HepG2 (cell line): Measurements from ENCODE around the gene RECK. TPM values are rescaled to one million over a fixed set of nuclear protein-coding genes. Genes with fewer than 3 reads are reported as not detected.

ENCODE experiments used
- ATAC-seq: fragments of 200-7000 bp; cut with Tn5 transposase; 3 replicates; pipeline ENCODE4 v1.9.1; 2020; ENCODE audit warnings: mild to moderate bottlenecking, moderate library complexity
- BruUV-seq: library from RNA; stranded (reverse); fragments of 400-500 nt; replicated peaks from 2 replicates; lab custom pipeline; 2021; lab: Mats Ljungman, UMichigan
- CTCF ChIA-PET: fragments of 300-600 bp; formaldehyde crosslinking; extraction: SDS; loops from one replicate; lab custom pipeline; 2021; ENCODE audit warnings: low total read pairs, inconsistent platforms, low intra/inter-chr PET ratio; lab: Yijun Ruan, JAX
- POLR2A ChIA-PET: fragments of 350-600 bp; sonication (Branson Sonifier 250); formaldehyde crosslinking; loops from one replicate; lab custom pipeline; 2020; ENCODE audit warnings: antibody characterized with exemption, inconsistent platforms; lab: Yijun Ruan, JAX
- DNase-seq: peaks from one replicate; pipeline ENCODE4 v3.0.0-alpha.2; 2015; ENCODE audit warnings: low spot score
- FAIRE-seq: peaks from 3 replicates; lab custom pipeline; 2011; peaks lifted over from hg19 to GRCh38; lab: Jason Lieb, UNC
- H2AFZ ChIP-seq: one replicate; pipeline ENCODE4 v1.6.1; 2011; ENCODE audit warnings: low read length, inconsistent platforms
- H3K27ac ChIP-seq: fragments of 300-600 bp; 3 replicates; pipeline ENCODE4 v1.8.0; 2011; ENCODE audit warnings: mixed run types, mild to moderate bottlenecking, mixed read lengths, low read length, inconsistent platforms; ENCODE audit not compliant: insufficient read depth; ENCODE audit errors: extremely low read length
- H3K27me3 ChIP-seq, 2 experiments: fragments of 200-600 bp in 1 of 2; 2 replicates in 1 of 2; 3 replicates in 1 of 2; pipeline versions ENCODE4 v1.6.0 to v1.8.0; 2011; ENCODE audit warnings: low read length in 2 of 2, mild to moderate bottlenecking in 2 of 2, moderate library complexity in 2 of 2, inconsistent platforms in 1 of 2; ENCODE audit not compliant: insufficient read depth in 2 of 2, control insufficient read depth in 1 of 2
- H3K36me3 ChIP-seq, 2 experiments: fragments of 200-600 bp in 1 of 2; replicated peaks in 1 of 2; 2 replicates in 1 of 2; 3 replicates in 1 of 2; pipeline versions ENCODE4 v1.5.1 to v1.8.0; 2011; ENCODE audit warnings: low read length in 2 of 2, inconsistent platforms in 1 of 2; ENCODE audit not compliant: insufficient read depth in 2 of 2, control insufficient read depth in 1 of 2
- H3K4me1 ChIP-seq: 2 replicates; pipeline ENCODE4 v1.5.1; 2012; ENCODE audit warnings: low read length, inconsistent platforms; ENCODE audit not compliant: insufficient read depth
- H3K4me2 ChIP-seq: 2 replicates; pipeline ENCODE4 v1.6.0; 2011; ENCODE audit warnings: low read depth, low read length, inconsistent platforms
- H3K4me3 ChIP-seq, 3 experiments: fragments of 200-600 bp in 1 of 3; sonication (generic), shearing (Covaris generic) in 1 of 3; replicated peaks in 1 of 3; 2 replicates each; pipeline ENCODE4 v1.5.1; 2011 to 2016; ENCODE audit warnings: low read length in 3 of 3, inconsistent platforms in 2 of 3, low read depth in 2 of 3, mild to moderate bottlenecking in 2 of 3, control low read depth in 1 of 3, mixed read lengths in 1 of 3; ENCODE audit not compliant: insufficient read depth in 1 of 3
- H3K79me2 ChIP-seq: one replicate; pipeline ENCODE4 v1.6.1; 2011; ENCODE audit warnings: low read length, inconsistent platforms; ENCODE audit not compliant: insufficient read depth
- H3K9ac ChIP-seq: 2 replicates; pipeline ENCODE4 v1.6.0; 2011; ENCODE audit warnings: mild to moderate bottlenecking, low read depth, low read length, inconsistent platforms; ENCODE audit not compliant: insufficient read depth
- H3K9me3 ChIP-seq: 2 replicates; pipeline ENCODE4 v1.5.1; 2012; ENCODE audit warnings: mild to moderate bottlenecking, low read length
- H4K20me1 ChIP-seq: 2 replicates; pipeline ENCODE4 v1.6.0; 2011; ENCODE audit warnings: inconsistent platforms, mild to moderate bottlenecking, low read length, moderate library complexity; ENCODE audit not compliant: insufficient read depth
- ARID4A ChIP-seq: sonication (generic); formaldehyde crosslinking; IDR thresholded peaks from 2 replicates; pipeline ENCODE4 v1.5.0; 2020; ENCODE audit warnings: mild to moderate bottlenecking, missing genetic modification reagents, borderline replicate concordance
- ETV6 ChIP-seq: sonication (generic); formaldehyde crosslinking; conservative IDR thresholded peaks from 2 replicates; pipeline ENCODE4 v1.4.0; 2020; ENCODE audit warnings: missing genetic modification reagents
- FOXJ3 ChIP-seq: sonication (generic); formaldehyde crosslinking; IDR thresholded peaks from 2 replicates; pipeline ENCODE4 v1.4.0; 2020; ENCODE audit warnings: missing genetic modification reagents, mild to moderate bottlenecking, borderline replicate concordance
- IKZF1 ChIP-seq: fragments of 450-650 bp; IDR thresholded peaks from 2 replicates; pipeline ENCODE4 v1.7.1; 2016
- RFX1 ChIP-seq: fragments of 450-650 bp; IDR thresholded peaks from 2 replicates; pipeline ENCODE4 v1.6.1; 2017
- SCMH1 ChIP-seq: sonication (generic); formaldehyde crosslinking; IDR thresholded peaks from 2 replicates; pipeline ENCODE4 v1.9.0; 2021; ENCODE audit warnings: missing genetic modification reagents, mild to moderate bottlenecking, borderline replicate concordance
- SP1 ChIP-seq, 2 experiments: fragments of 450-650 bp in 1 of 2; sonication (generic) in 1 of 2; formaldehyde crosslinking in 1 of 2; IDR thresholded peaks; 2 replicates each; pipeline versions ENCODE4 v1.4.0 to v1.6.1; 2016 to 2020; ENCODE audit warnings: missing genetic modification reagents in 1 of 2
- SP4 ChIP-seq: sonication (generic); formaldehyde crosslinking; IDR thresholded peaks from 2 replicates; pipeline ENCODE4 v1.8.1; 2023; ENCODE audit warnings: mild to moderate bottlenecking, missing genetic modification reagents
- TBX2 ChIP-seq: sonication (generic); formaldehyde crosslinking; IDR thresholded peaks from 2 replicates; pipeline ENCODE4 v1.5.0; 2020; ENCODE audit warnings: missing genetic modification reagents, mild to moderate bottlenecking, borderline replicate concordance
- TMF1 ChIP-seq: sonication (generic); formaldehyde crosslinking; IDR thresholded peaks from 2 replicates; pipeline ENCODE4 v1.8.1; 2022; ENCODE audit warnings: low read depth, missing genetic modification reagents
- ZFX ChIP-seq: sonication (generic); formaldehyde crosslinking; IDR thresholded peaks from 2 replicates; pipeline ENCODE4 v1.4.0; 2020; ENCODE audit warnings: mild to moderate bottlenecking, low read depth, missing genetic modification reagents, moderate library complexity
- ZNF101 ChIP-seq: sonication (generic); formaldehyde crosslinking; IDR thresholded peaks from 2 replicates; pipeline ENCODE4 v1.4.0; 2020; ENCODE audit warnings: mild to moderate bottlenecking, low read depth, missing genetic modification reagents, borderline replicate concordance
- ZNF3 ChIP-seq: IDR thresholded peaks from 2 replicates; pipeline ENCODE4 v1.7.0; 2017; ENCODE audit warnings: inconsistent platforms
- ZNF446 ChIP-seq: sonication (generic); formaldehyde crosslinking; IDR thresholded peaks from 2 replicates; pipeline ENCODE4 v1.5.0; 2020; ENCODE audit warnings: mild to moderate bottlenecking, missing genetic modification reagents
- ZNF839 ChIP-seq: sonication (generic); formaldehyde crosslinking; IDR thresholded peaks from 2 replicates; pipeline ENCODE4 v1.4.0; 2020; ENCODE audit warnings: missing genetic modification reagents, mild to moderate bottlenecking, borderline replicate concordance
- WGBS: methylation state at CpG from one replicate; pipeline ENCODE4 v1.1.6; 2017; ENCODE audit warnings: low lambda C conversion rate; 5-methylcytosine and 5-hydroxymethylcytosine counted together
- in situ Hi-C: cut with HindIII; loops from 2 replicates; pipeline ENCODE4 v1.10.0; 2017; ENCODE audit warnings: low pct_unique_long_range_greater_than_20kb; ENCODE audit not compliant: extremely low pct_ligation_motif_present
- intact Hi-C: fragments of 100-400 bp; cut with micrococcal nuclease; formaldehyde crosslinking; loops from one replicate; pipeline ENCODE4 v1.10.0; 2022; ENCODE audit not compliant: unreplicated experiment
- polyA plus RNA-seq, 8 experiments: library from polyadenylated mRNA; depleted of rRNA in 3 of 8; stranded (reverse) in 7 of 8; unstranded in 1 of 8; fragments of >200 nt; fragmentation: Illumina TruSeq in 4 of 8; extraction: Trizol in 4 of 8; gene quantifications; 2 replicates each; pipeline versions ENCODE4 v1.2.1 to v1.2.3, GENCODE V29; 2011 to 2016; ENCODE audit warnings: low read depth in 4 of 8, missing spikeins in 1 of 8, mixed read lengths in 1 of 8; ENCODE audit not compliant: insufficient read depth in 1 of 8
- total RNA-seq, 5 experiments: library from RNA; depleted of rRNA; stranded (reverse); fragments of >200 nt; fragmentation: Illumina TruSeq; extraction: Trizol; gene quantifications; 2 replicates each; pipeline ENCODE4 v1.2.3, GENCODE V29; 2016; ENCODE audit warnings: low read depth in 1 of 5
- TF ChIP-seq, protein P1 (sequence below): sonication (generic); formaldehyde crosslinking; IDR thresholded peaks from 2 replicates; pipeline ENCODE4 v1.8.0; 2022; ENCODE audit warnings: low read depth, missing genetic modification reagents

RECK gene
- total and polyA plus RNA-seq, 2 of the 13 experiments (the other 11 are each of a cell fraction or from before 2014, with no cell fraction given), result 3.1 to 4.8 TPM

GRCh38 chr9:36121971-36122370 lies 85.3 kb downstream of the RECK start:
- Histone ChIP-seq H3K4me3 (no peak overlapping the region), H2AFZ (no peak overlapping the region), H3K9ac (no peak overlapping the region), H3K4me2 (no peak overlapping the region), H3K4me1 (peaks cover 7% of the 10 kb centered on the region), H3K79me2 (no peaks in the 10 kb centered on the region), H3K27me3 (peaks cover 0 to 2% of the 10 kb centered on the region in 2 experiments; a peak in 1 of 5 replicates), H3K27ac (no peak overlapping the region), H4K20me1 (no peaks in the 10 kb centered on the region), H3K9me3 (no peaks in the 10 kb centered on the region), H3K36me3 (no peaks in the 10 kb centered on the region)
- ATAC-seq (no peak), DNase-seq (no peak), FAIRE-seq (no peak)
- in situ Hi-C loops (no loop called here), intact Hi-C loops (no loop called here)
- WGBS, result 51% methylated on average over 7 of the region's 7 CpGs
- ChIA-PET CTCF (no interaction called here), POLR2A (no interaction called here)
- no TSS peak for BruUV-seq
- TF ChIP-seq SP4 (CRISPR knock-in tag), result no peak
- TF ChIP-seq ZNF839 (CRISPR knock-in tag), result no peak
- no peak for TF ChIP-seq TBX2 (CRISPR knock-in tag)
- TF ChIP-seq ARID4A (CRISPR knock-in tag), result no peak
- no peak for TF ChIP-seq SP1 (IDR thresholded peaks at IDR 0.05)
- no peak for TF ChIP-seq SP1 (CRISPR knock-in tag; IDR thresholded peaks at IDR 0.05)
- TF ChIP-seq, protein P1, sequence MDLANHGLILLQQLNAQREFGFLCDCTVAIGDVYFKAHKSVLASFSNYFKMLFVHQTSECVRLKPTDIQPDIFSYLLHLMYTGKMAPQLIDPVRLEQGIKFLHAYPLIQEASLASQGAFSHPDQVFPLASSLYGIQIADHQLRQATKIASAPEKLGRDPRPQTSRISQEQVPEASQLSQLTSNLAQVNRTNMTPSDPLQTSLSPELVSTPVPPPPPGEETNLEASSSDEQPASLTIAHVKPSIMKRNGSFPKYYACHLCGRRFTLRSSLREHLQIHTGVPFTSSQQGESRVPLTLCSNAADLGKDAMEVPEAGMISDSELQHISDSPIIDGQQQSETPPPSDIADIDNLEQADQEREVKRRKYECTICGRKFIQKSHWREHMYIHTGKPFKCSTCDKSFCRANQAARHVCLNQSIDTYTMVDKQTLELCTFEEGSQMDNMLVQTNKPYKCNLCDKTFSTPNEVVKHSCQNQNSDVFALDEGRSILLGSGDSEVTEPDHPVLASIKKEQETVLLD (CRISPR knock-in tag), result no peak
- no peak for TF ChIP-seq SCMH1 (CRISPR knock-in tag)
- no peak for TF ChIP-seq TMF1 (CRISPR knock-in tag)
- TF ChIP-seq FOXJ3 (CRISPR knock-in tag), result no peak
- no peak for TF ChIP-seq ZNF101
- TF ChIP-seq ZNF3 (CRISPR knock-in tag), result no peak
- TF ChIP-seq IKZF1, result no peak
- no peak for TF ChIP-seq ZNF446 (CRISPR knock-in tag)
- TF ChIP-seq ZFX (CRISPR knock-in tag), result no peak
- TF ChIP-seq ETV6, result no peak
- no peak for TF ChIP-seq RFX1
